SK-N-MC (cell line): ENCODE data around the gene FOXP1.

Experiments used
- DNase-seq: peaks from one replicate; pipeline ENCODE4 v3.0.0-alpha.2; 2011; ENCODE audit warnings: low read depth, low spot score
- H3K27ac ChIP-seq: fragments of 200-600 bp; sonication (generic); 2 replicates; pipeline ENCODE4 v1.5.1; 2016; ENCODE audit warnings: mixed run types
- H3K36me3 ChIP-seq: fragments of 200-600 bp; sonication (generic); 2 replicates; pipeline ENCODE4 v1.6.1; 2017; ENCODE audit warnings: antibody characterized with exemption, low read length, mixed read lengths; ENCODE audit not compliant: insufficient read depth
- H3K4me3 ChIP-seq: fragments of 200-600 bp; sonication (generic); 2 replicates; pipeline ENCODE4 v1.5.1; 2016
- H3K9ac ChIP-seq: fragments of 200-600 bp; sonication (generic); 2 replicates; pipeline ENCODE4 v1.8.0; 2017; ENCODE audit warnings: mixed run types, mixed read lengths; ENCODE audit not compliant: insufficient read length
- H3K9me3 ChIP-seq: fragments of 200-600 bp; sonication (generic); 2 replicates; pipeline ENCODE4 v1.6.1; 2017; ENCODE audit warnings: low read depth, mild to moderate bottlenecking, antibody characterized with exemption, low read length, moderate library complexity, mixed read lengths
- EZH2 ChIP-seq: fragments of 200-600 bp; sonication (generic); IDR thresholded peaks from one replicate; pipeline ENCODE4 v1.6.1; 2017; ENCODE audit warnings: antibody characterized with exemption
- FOXP2 ChIP-seq: optimal IDR thresholded peaks from 2 replicates; pipeline ENCODE3; 2011; ENCODE audit warnings: mild to moderate bottlenecking, moderate library complexity; ENCODE audit not compliant: insufficient read depth; ENCODE audit errors: extremely low read length, control extremely low read depth
- POLR2AphosphoS5 ChIP-seq: IDR thresholded peaks from 2 replicates; pipeline ENCODE4 v1.6.1; 2012; ENCODE audit warnings: mild to moderate bottlenecking, low read depth, low read length, borderline replicate concordance

FOXP1 gene

GRCh38 chr3:70914862-70915261 is 668.7 kb downstream of the FOXP1 start:
- Histone ChIP-seq H3K27ac (no peak overlapping the region), H3K9me3 (no peaks in the 10 kb centered on the region), H3K9ac (no peak overlapping the region), H3K4me3 (no peak overlapping the region), H3K36me3 (no peaks in the 10 kb centered on the region)
- DNase-seq = no peak
- no peak for TF ChIP-seq FOXP2
- no peak for TF ChIP-seq EZH2
- no peak for TF ChIP-seq POLR2AphosphoS5

GRCh38 chr3:70911719-70912118 is 671.8 kb downstream of the FOXP1 start:
- Histone ChIP-seq H3K27ac (no peak overlapping the region), H3K4me3 (no peak overlapping the region), H3K9ac (no peak overlapping the region), H3K9me3 (no peaks in the 10 kb centered on the region), H3K36me3 (no peaks in the 10 kb centered on the region)
- no peak for DNase-seq
- no peak for TF ChIP-seq FOXP2
- no peak for TF ChIP-seq EZH2
- TF ChIP-seq POLR2AphosphoS5 = no peak

GRCh38 chr3:70905491-70905890 is 678.0 kb downstream of the FOXP1 start:
- H3K9ac ChIP-seq = no peak overlapping the region
- no peak for DNase-seq
- TF ChIP-seq EZH2 = no peak
- TF ChIP-seq POLR2AphosphoS5 = no peak
- TF ChIP-seq FOXP2 = no peak
- no peak overlapping the region for H3K27ac ChIP-seq
- no peak overlapping the region for H3K4me3 ChIP-seq
- no peaks in the 10 kb centered on the region for H3K36me3 ChIP-seq
- no peaks in the 10 kb centered on the region for H3K9me3 ChIP-seq
